Gastrocnemius medialis (tissue), 4 donors: Measurements from ENCODE around the gene LRWD1. TPM values are rescaled to one million over a fixed set of nuclear protein-coding genes. Genes with fewer than 3 reads are reported as not detected.

Experiments used
- ATAC-seq, 2 donors: fragments of 150-250 bp; one replicate each; pipeline ENCODE4 v1.9.1; 2016
- DNase-seq, 2 donors: peaks; one replicate each; pipeline ENCODE4 v3.0.0-alpha.2; 2019
- H3K27ac ChIP-seq, 4 donors: fragments of 200-600 bp; sonication (generic); 1 replicate in 1 of 4; 2 replicates in 3 of 4; pipeline ENCODE4 v1.5.1; 2016 to 2018; ENCODE audit warnings: mild to moderate bottlenecking in 2 of 4, moderate library complexity in 1 of 4
- H3K27me3 ChIP-seq, 3 donors: fragments of 200-600 bp; sonication (generic) in 2 of 3; 1 replicate in 1 of 3; 2 replicates in 2 of 3; pipeline versions ENCODE4 v1.5.1 to v1.6.0; 2016 to 2019; ENCODE audit warnings: mild to moderate bottlenecking in 1 of 3, moderate library complexity in 1 of 3
- H3K36me3 ChIP-seq, 2 donors: fragments of 200-600 bp; sonication (generic) in 1 of 2; one replicate each; pipeline ENCODE4 v1.5.1; 2017 to 2018
- H3K4me1 ChIP-seq, 2 donors: fragments of 200-600 bp; sonication (generic) in 1 of 2; one replicate each; pipeline ENCODE4 v1.5.1; 2016 to 2017; ENCODE audit warnings: mild to moderate bottlenecking in 2 of 2
- H3K4me3 ChIP-seq, 4 donors: fragments of 200-600 bp; sonication (generic) in 3 of 4; 1 replicate in 1 of 4; 2 replicates in 3 of 4; pipeline ENCODE4 v1.5.1; 2016 to 2019; ENCODE audit warnings: mild to moderate bottlenecking in 2 of 4
- H3K9me3 ChIP-seq, 3 donors: fragments of 200-600 bp; sonication (generic) in 2 of 3; 1 replicate in 1 of 3; 2 replicates in 2 of 3; pipeline ENCODE4 v1.5.1; 2016 to 2019
- CTCF ChIP-seq, 5 experiments: fragments of 450-650 bp in 3 of 5; fragments of 200-600 bp in 2 of 5; sonication (generic) in 2 of 5; IDR thresholded peaks in 4 of 5; conservative IDR thresholded peaks in 1 of 5; 1 replicate in 4 of 5; 2 replicates in 1 of 5; pipeline ENCODE4 v1.5.1; 2016 to 2019; ENCODE audit warnings: antibody characterized with exemption in 5 of 5, mild to moderate bottlenecking in 3 of 5, moderate library complexity in 3 of 5
- POLR2A ChIP-seq, 2 donors: fragments of 450-650 bp; IDR thresholded peaks; one replicate each; pipeline ENCODE4 v1.6.1; 2017; ENCODE audit warnings: antibody characterized with exemption in 2 of 2, mild to moderate bottlenecking in 2 of 2, moderate library complexity in 2 of 2
- in situ Hi-C, 4 donors: fragments of 200-750 bp; cut with MboI; loops; one replicate each; pipeline versions ENCODE4 v1.15.0 to v1.8.0; 2017; ENCODE audit warnings: low sequenced_read_pairs in 4 of 4
- intact Hi-C: fragments of 100-400 bp; cut with DNase I; formaldehyde crosslinking; loops from one replicate; pipeline ENCODE4 v1.15.1; 2023; ENCODE audit warnings: low total_unique reads
- total RNA-seq, 4 donors: library from RNA; depleted of rRNA; stranded (reverse); fragments of >200 nt; gene quantifications; one replicate each; pipeline versions ENCODE4 v1.1.0 to v1.2.3, GENCODE V29; 2016

LRWD1 gene
- total RNA-seq, 4 donors from 2014 or later = 7.5 to 24.5 (median 18.0) TPM

- ATAC-seq (no peak), DNase-seq (no peak)
- H3K4me3 ChIP-seq = no peak overlapping the region
- in situ Hi-C loops = no loop called here
- H3K9me3 ChIP-seq = no peaks in the 10 kb centered on the region
- H3K27me3 ChIP-seq = no peaks in the 10 kb centered on the region
- H3K27ac ChIP-seq = no peak overlapping the region
- H3K4me1 ChIP-seq = no peaks in the 10 kb centered on the region
- TF ChIP-seq POLR2A (IDR thresholded peaks at IDR 0.05) (no peak), CTCF (IDR thresholded peaks at IDR 0.05 in 4 of 5, conservative IDR thresholded peaks at IDR 0.05 in 1 of 5) (no peak)
- intact Hi-C loops = no loop called here
- H3K36me3 ChIP-seq = peaks cover 0 to 42% of the 10 kb centered on the region in 2 donors
Observed at GRCh38 chr7:102457352-102457924, 7.3 kb upstream of the LRWD1 start.

DNA sequence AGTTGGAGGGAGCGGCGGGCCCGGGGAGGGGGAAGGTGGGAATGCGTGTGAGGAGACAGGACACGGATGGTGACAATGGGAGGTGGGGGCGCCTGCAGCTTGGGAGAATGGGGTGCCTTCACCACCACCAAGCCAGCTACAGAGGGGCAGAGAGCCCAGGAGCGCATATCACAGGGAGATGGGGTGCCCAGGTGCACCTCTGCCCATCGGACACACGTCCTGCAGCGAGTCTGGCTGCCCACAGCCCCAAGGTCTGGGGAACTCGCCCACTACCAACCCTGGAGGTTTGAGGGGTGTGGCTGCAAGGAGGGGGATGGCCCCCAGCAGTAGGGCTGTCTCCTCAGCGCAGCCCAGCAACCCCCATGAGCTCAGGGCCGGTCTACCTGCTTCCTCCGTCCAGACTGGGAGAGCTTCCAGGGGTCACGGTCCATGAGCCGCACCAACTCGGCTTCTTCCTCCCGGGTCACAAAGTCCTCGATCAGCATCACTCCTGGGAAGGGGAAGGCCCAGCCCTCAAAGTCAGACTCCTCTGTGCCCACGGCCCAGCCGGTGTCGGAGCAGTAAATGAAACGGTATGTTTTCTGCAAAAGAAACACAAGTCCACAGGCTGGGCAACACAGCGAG is 5.5 kb upstream of the LRWD1 start:
- H3K27ac ChIP-seq = no peak overlapping the region
- peaks cover 0 to 42% of the 10 kb centered on the region in 2 donors for H3K36me3 ChIP-seq
- ATAC-seq (no peak), DNase-seq (no peak)
- peaks cover 10 to 16% of the 10 kb centered on the region in 2 donors for H3K4me1 ChIP-seq
- TF ChIP-seq POLR2A (IDR thresholded peaks at IDR 0.05) = no peak
- no peak for TF ChIP-seq CTCF (IDR thresholded peaks at IDR 0.05 in 4 of 5, conservative IDR thresholded peaks at IDR 0.05 in 1 of 5)
- H3K27me3 ChIP-seq = no peaks in the 10 kb centered on the region
- H3K9me3 ChIP-seq = no peaks in the 10 kb centered on the region
- in situ Hi-C loops = no loop called here
- H3K4me3 ChIP-seq = no peak overlapping the region
- intact Hi-C loops = no loop called here

GRCh38 chr7:102460467-102460866 is 4.3 kb upstream of the LRWD1 start:
- Histone ChIP-seq H3K9me3 (no peaks in the 10 kb centered on the region), H3K27ac (no peak overlapping the region), H3K4me1 (peaks cover 10 to 19% of the 10 kb centered on the region in 2 donors), H3K36me3 (peaks cover 0 to 38% of the 10 kb centered on the region in 2 donors), H3K27me3 (no peaks in the 10 kb centered on the region), H3K4me3 (no peak overlapping the region)
- TF ChIP-seq POLR2A (IDR thresholded peaks at IDR 0.05) (no peak), CTCF (IDR thresholded peaks at IDR 0.05 in 4 of 5, conservative IDR thresholded peaks at IDR 0.05 in 1 of 5) (no peak)
- intact Hi-C loops = no loop called here
- in situ Hi-C loops = loop anchor here in 1 of 4 donors (10.0 kb wide), 1 partner anchor 56 kb away; no protein-coding TSS in a partner anchor
- ATAC-seq (no peak), DNase-seq (no peak)

- peak overlapping the region; percentile 80 to 89 (median 84) for H3K27ac ChIP-seq
- peaks cover 0 to 6% of the 10 kb centered on the region in 2 donors for H3K36me3 ChIP-seq
- no peaks in the 10 kb centered on the region for H3K27me3 ChIP-seq
- peak; percentile 5 to 7 for ATAC-seq
- TF ChIP-seq CTCF (IDR thresholded peaks at IDR 0.05 in 4 of 5, conservative IDR thresholded peaks at IDR 0.05 in 1 of 5) (no peak), POLR2A (IDR thresholded peaks at IDR 0.05) (no peak)
- H3K4me3 ChIP-seq = peak overlapping the region; percentile 88 to 100 (median 93)
- no peak for DNase-seq
- in situ Hi-C loops = loop anchor here in 1 of 4 donors (10.0 kb wide), 1 partner anchor 59 kb away; no protein-coding TSS in a partner anchor
- H3K9me3 ChIP-seq = no peaks in the 10 kb centered on the region
- peaks cover 14 to 26% of the 10 kb centered on the region in 2 donors for H3K4me1 ChIP-seq
- intact Hi-C loops = no loop called here
Observed at GRCh38 chr7:102463841-102464576, 775 bp upstream of the LRWD1 start.
